Transverse colon (tissue), 4 donors: Measurements from ENCODE around the gene GDPD2. TPM values are rescaled to one million over a fixed set of nuclear protein-coding genes. Genes with fewer than 3 reads are reported as not detected.
A peak's percentile ranks its signal among the peaks of the same experiment; 100 is the strongest.

Experiments used
- DNase-seq: peaks from one replicate; pipeline ENCODE4 v3.0.0-alpha.2; 2019
- H3K27ac ChIP-seq, 4 donors: fragments of 200-600 bp; sonication (generic); 2 replicates each; pipeline ENCODE4 v1.5.1; 2016 to 2018; ENCODE audit warnings: inconsistent platforms in 4 of 4
- H3K27me3 ChIP-seq: fragments of 200-600 bp; sonication (generic); 2 replicates; pipeline ENCODE4 v1.5.1; 2017; ENCODE audit warnings: inconsistent platforms
- H3K36me3 ChIP-seq, 4 donors: fragments of 200-600 bp; sonication (generic); 2 replicates each; pipeline ENCODE4 v1.5.1; 2017 to 2019; ENCODE audit warnings: inconsistent platforms in 4 of 4
- H3K4me1 ChIP-seq, 4 donors: fragments of 200-600 bp; sonication (generic); 2 replicates each; pipeline ENCODE4 v1.5.1; 2017 to 2020; ENCODE audit warnings: inconsistent platforms in 4 of 4
- H3K4me3 ChIP-seq, 4 donors: fragments of 200-600 bp; sonication (generic); 1 replicate in 1 of 4; 2 replicates in 3 of 4; pipeline versions ENCODE4 v1.5.1 to v1.6.1; 2017 to 2019; ENCODE audit warnings: inconsistent platforms in 4 of 4
- H3K9me3 ChIP-seq, 2 donors: fragments of 200-600 bp; sonication (generic); 2 replicates each; pipeline ENCODE4 v1.5.1; 2017 to 2019; ENCODE audit warnings: inconsistent platforms in 2 of 2
- EP300 ChIP-seq: sonication (generic); formaldehyde crosslinking; IDR thresholded peaks from one replicate; pipeline ENCODE4 v1.6.1; 2017; ENCODE audit warnings: antibody characterized with exemption, low read depth
- POLR2A ChIP-seq: fragments of 450-650 bp; IDR thresholded peaks from one replicate; pipeline ENCODE4 v1.6.1; 2016; ENCODE audit warnings: antibody characterized with exemption, mild to moderate bottlenecking, moderate library complexity
- POLR2AphosphoS5 ChIP-seq, 3 donors: sonication (generic); formaldehyde crosslinking; IDR thresholded peaks; one replicate each; pipeline ENCODE4 v1.6.1; 2016; ENCODE audit warnings: antibody characterized with exemption in 3 of 3
- WGBS, 2 donors: methylation state at CpG; one replicate each; pipeline ENCODE4 v1.1.5; 2018; ENCODE audit warnings: low coverage in 1 of 2; 5-methylcytosine and 5-hydroxymethylcytosine counted together
- in situ Hi-C, 4 donors: fragments of 200-750 bp; cut with MboI; loops; one replicate each; pipeline versions ENCODE4 v1.15.0 to v1.15.1; 2017; ENCODE audit warnings: low sequenced_read_pairs in 3 of 4, low pct_ligation_motif_present in 1 of 4, low pct_unique_long_range_greater_than_20kb in 1 of 4
- intact Hi-C: fragments of 100-400 bp; cut with DNase I; formaldehyde crosslinking; loops from one replicate; pipeline ENCODE4 v1.15.1; 2023; ENCODE audit warnings: low total_unique reads
- total RNA-seq, 4 donors: library from RNA; depleted of rRNA; stranded (reverse); fragments of >200 nt; gene quantifications; one replicate each; pipeline ENCODE4 v1.1.0, GENCODE V29; 2016
- TF ChIP-seq, protein P1 (sequence below), 5 experiments: fragments of 200-600 bp in 3 of 5; fragments of 450-650 bp in 2 of 5; sonication (generic) in 3 of 5; IDR thresholded peaks; 1 replicate in 2 of 5; 2 replicates in 3 of 5; pipeline ENCODE4 v1.5.1; 2016 to 2017; ENCODE audit warnings: antibody characterized with exemption in 5 of 5, inconsistent platforms in 3 of 5, mild to moderate bottlenecking in 2 of 5, moderate library complexity in 1 of 5

The GDPD2 gene
- total RNA-seq, 4 donors from 2014 or later: 1.6 to 68.1 (median 31.2) TPM

DNA sequence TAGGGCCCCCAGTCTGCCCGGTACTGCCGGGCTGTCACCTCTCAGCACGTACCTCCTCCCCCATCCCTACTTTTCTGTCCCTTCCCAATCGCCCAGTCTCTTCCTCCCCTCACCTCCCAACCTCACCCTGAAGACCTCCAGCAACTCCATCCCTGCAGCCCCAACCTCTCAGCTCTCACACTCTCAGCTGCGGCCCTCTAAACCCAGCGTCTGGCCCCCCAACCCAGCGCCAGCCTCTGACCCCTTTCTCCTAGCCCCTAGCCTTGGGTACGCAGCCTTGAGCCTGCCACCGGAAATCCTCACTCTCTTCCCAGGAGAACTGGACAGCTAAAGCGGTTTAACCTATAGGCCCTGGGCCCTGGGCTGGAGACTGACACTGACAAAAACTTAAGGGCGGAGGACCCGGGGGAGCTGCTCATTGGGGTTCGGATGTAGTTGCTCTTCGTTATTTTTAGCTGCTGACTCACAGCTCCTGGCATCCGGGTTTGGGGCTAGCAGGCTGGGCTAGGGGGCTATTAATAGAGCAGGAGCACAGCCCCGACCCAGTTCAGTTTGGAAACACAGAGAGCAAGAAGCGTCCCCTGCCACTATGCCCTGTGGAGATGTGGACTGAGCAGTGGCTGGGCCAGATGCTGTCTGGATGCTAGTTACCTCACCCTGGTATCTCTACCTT lies 11.9 kb downstream of the GDPD2 start:
- Histone ChIP-seq H3K36me3 (no peaks in the 10 kb centered on the region), H3K4me3 (peak overlapping the region in 3 of 4 donors; percentile 43 to 72 (median 56)), H3K27me3 (no peaks in the 10 kb centered on the region), H3K4me1 (peaks cover 0 to 7% (median 4%) of the 10 kb centered on the region in 4 donors), H3K9me3 (no peaks in the 10 kb centered on the region), H3K27ac (peak overlapping the region; percentile 57 to 87 (median 83))
- intact Hi-C loops: loop anchor here (5.0 kb wide), 1 partner anchor 1147 kb away; no protein-coding TSS in a partner anchor
- in situ Hi-C loops: no loop called here
- no peak for TF ChIP-seq POLR2AphosphoS5 (IDR thresholded peaks at IDR 0.05)
- DNase-seq: no peak
- 55% methylated on average over 17 of the region's 17 CpGs; no CpG with 5 or more reads in 1 of the 2 donors for WGBS, 2 donors

DNA sequence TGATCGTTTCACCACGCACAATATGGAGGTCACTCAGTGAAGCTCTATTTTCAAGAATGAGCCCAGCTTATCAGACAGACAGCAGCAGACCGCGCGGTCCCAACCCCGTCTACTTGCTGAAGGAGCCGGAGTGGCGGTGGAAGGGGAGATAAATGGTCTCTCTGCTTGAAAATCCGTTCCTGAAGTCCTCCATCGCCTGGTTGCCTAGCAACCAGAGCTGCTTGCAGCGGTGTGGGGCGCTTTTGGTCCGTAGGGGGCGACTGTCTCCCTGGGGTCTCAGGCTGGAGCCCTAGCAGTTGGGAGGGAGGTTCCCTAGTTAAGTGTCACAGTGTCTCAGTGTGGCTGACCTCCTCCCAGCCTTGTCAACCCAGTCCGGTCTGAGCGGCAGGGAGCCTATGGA lies 13.2 kb downstream of the GDPD2 start:
- Histone ChIP-seq H3K27ac (no peak overlapping the region), H3K9me3 (no peaks in the 10 kb centered on the region), H3K27me3 (no peaks in the 10 kb centered on the region), H3K4me3 (no peak overlapping the region), H3K4me1 (peaks cover 0 to 7% (median 4%) of the 10 kb centered on the region in 4 donors), H3K36me3 (no peaks in the 10 kb centered on the region)
- intact Hi-C loops: no loop called here
- TF ChIP-seq POLR2A: no peak
- no peak for TF ChIP-seq EP300
- TF ChIP-seq POLR2AphosphoS5 (IDR thresholded peaks at IDR 0.05): no peak
- TF ChIP-seq, protein P1, sequence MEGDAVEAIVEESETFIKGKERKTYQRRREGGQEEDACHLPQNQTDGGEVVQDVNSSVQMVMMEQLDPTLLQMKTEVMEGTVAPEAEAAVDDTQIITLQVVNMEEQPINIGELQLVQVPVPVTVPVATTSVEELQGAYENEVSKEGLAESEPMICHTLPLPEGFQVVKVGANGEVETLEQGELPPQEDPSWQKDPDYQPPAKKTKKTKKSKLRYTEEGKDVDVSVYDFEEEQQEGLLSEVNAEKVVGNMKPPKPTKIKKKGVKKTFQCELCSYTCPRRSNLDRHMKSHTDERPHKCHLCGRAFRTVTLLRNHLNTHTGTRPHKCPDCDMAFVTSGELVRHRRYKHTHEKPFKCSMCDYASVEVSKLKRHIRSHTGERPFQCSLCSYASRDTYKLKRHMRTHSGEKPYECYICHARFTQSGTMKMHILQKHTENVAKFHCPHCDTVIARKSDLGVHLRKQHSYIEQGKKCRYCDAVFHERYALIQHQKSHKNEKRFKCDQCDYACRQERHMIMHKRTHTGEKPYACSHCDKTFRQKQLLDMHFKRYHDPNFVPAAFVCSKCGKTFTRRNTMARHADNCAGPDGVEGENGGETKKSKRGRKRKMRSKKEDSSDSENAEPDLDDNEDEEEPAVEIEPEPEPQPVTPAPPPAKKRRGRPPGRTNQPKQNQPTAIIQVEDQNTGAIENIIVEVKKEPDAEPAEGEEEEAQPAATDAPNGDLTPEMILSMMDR (IDR thresholded peaks at IDR 0.05): no peak
- in situ Hi-C loops: no loop called here
- no peak for DNase-seq
- 58% methylated on average over 16 of the region's 16 CpGs; no CpG with 5 or more reads in 1 of the 2 donors for WGBS, 2 donors

DNA sequence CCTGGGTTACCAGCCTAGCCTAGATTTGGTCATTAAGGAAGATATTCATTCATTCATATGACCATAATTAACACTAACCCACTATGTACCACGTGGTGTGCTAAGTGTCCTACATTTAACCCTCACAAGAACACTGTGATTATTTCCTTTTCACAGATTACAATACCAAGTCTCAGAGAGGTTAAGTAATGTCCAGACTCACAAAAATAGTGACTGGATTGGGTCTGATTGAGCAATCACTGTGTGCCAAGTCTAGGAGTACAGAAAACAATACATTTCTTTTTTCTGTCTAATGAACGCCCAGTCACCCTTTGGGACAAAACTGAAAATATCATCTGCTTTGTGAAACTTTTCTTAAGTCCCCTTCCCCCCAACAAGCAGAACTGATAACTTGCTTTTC lies 13.9 kb downstream of the GDPD2 start:
- TF ChIP-seq POLR2A: no peak
- intact Hi-C loops (no loop called here), in situ Hi-C loops (no loop called here)
- DNase-seq: no peak
- no peak overlapping the region for H3K4me3 ChIP-seq
- peaks cover 0 to 7% (median 4%) of the 10 kb centered on the region in 4 donors for H3K4me1 ChIP-seq
- no peaks in the 10 kb centered on the region for H3K36me3 ChIP-seq
- H3K27me3 ChIP-seq: no peaks in the 10 kb centered on the region
- 35% methylated on average over 2 of the region's 2 CpGs; no CpG with 5 or more reads in 1 of the 2 donors for WGBS, 2 donors
- H3K27ac ChIP-seq: no peak overlapping the region
- no peaks in the 10 kb centered on the region for H3K9me3 ChIP-seq

DNA sequence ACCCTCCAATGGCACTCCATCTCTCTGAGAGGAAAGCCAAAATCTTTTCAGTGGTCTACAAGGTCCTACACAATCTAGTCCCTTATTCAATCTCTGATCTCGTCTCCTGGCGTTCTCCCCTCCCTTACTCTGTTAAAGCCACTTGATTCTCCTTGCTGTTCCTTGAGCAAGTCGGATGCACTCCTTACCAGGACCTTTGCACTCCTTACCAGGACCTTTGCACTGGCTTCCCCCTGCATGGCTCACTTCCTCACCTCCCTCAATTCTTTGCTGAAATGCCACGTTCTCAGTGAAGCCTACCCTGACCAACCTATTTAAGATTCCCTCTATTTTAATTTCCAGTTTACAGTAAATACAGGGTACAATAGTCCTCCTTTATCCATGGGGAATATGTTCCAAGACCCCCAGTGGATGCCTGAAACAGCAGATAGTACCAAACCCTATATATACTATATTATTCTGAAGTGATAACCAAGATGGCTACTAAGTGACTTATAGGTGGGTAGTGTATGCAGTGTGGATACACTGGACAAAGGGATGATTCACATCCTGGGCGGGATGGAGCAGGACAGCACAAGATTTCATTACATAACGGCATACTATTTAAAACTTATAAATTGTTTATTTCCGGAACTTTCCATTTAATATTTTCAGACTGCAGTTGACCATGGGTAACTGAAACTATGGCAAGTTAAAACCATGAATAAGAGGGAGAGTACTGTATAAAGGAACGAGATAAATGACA lies 15.0 kb downstream of the GDPD2 start:
- Histone ChIP-seq H3K4me3 (no peak overlapping the region), H3K9me3 (no peaks in the 10 kb centered on the region), H3K36me3 (no peaks in the 10 kb centered on the region), H3K27me3 (no peaks in the 10 kb centered on the region), H3K27ac (no peak overlapping the region), H3K4me1 (peaks cover 0 to 7% (median 4%) of the 10 kb centered on the region in 4 donors)
- no peak for DNase-seq
- intact Hi-C loops: no loop called here
- WGBS, 2 donors: 67 to 74% methylated on average over 2 to 8 of the region's 8 CpGs
- in situ Hi-C loops: no loop called here
- TF ChIP-seq, protein P1 (IDR thresholded peaks at IDR 0.05): no peak
- no peak for TF ChIP-seq POLR2AphosphoS5 (IDR thresholded peaks at IDR 0.05)
- no peak for TF ChIP-seq EP300
- TF ChIP-seq POLR2A: no peak

DNA sequence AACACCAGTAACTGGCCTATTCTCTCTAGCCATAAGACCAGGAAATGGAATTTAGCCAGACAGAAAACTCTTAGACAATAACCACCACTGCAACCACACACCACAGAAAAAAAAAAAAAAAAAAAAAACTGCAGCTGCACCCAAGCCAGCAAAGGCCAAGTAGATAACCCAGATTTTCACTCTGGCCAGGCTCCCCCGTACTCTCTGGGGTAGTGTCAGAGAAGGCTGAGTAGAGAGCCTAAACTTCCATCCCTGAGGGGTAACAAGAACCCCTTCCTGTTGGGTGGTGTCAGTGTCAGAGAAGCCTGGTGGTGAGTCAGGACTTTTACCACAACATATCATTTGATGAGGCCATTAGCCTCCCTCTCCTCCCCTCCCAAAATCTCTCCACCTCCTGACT lies 15.9 kb downstream of the GDPD2 start:
- Histone ChIP-seq H3K27me3 (peaks cover 3% of the 10 kb centered on the region), H3K36me3 (no peaks in the 10 kb centered on the region), H3K4me1 (peaks cover 0 to 6% (median 3%) of the 10 kb centered on the region in 4 donors), H3K4me3 (no peak overlapping the region), H3K27ac (no peak overlapping the region), H3K9me3 (no peaks in the 10 kb centered on the region)
- no peak for DNase-seq
- 53% methylated on average over 1 of the region's 1 CpG; no CpG with 5 or more reads in 1 of the 2 donors for WGBS, 2 donors
- TF ChIP-seq, protein P1 (IDR thresholded peaks at IDR 0.05): no peak
- no peak for TF ChIP-seq POLR2AphosphoS5 (IDR thresholded peaks at IDR 0.05)
- TF ChIP-seq EP300: no peak
- TF ChIP-seq POLR2A: no peak
- intact Hi-C loops: no loop called here
- in situ Hi-C loops: no loop called here
